Progenitor cell of endocrine pancreas (in vitro differentiated cells): ENCODE data around the gene HSF2BP. TPM values are rescaled to one million over a fixed set of nuclear protein-coding genes. Genes with fewer than 3 reads are reported as not detected.

ENCODE experiments used
- DNase-seq: peaks from one replicate; pipeline ENCODE4 v3.0.0; 2021; ENCODE audit warnings: low spot score; ENCODE audit not compliant: unreplicated experiment
- H3K27ac Mint-ChIP-seq: 2 replicates; pipeline ENCODE4 v1.8.0; 2021; ENCODE audit warnings: mild to moderate bottlenecking, moderate library complexity, mixed read lengths
- H3K27me3 Mint-ChIP-seq: 2 replicates; pipeline ENCODE4 v1.8.0; 2021; ENCODE audit warnings: mixed read lengths
- H3K36me3 Mint-ChIP-seq: 2 replicates; pipeline ENCODE4 v1.8.0; 2022; ENCODE audit warnings: mixed read lengths; ENCODE audit not compliant: insufficient read depth
- H3K4me1 Mint-ChIP-seq: 2 replicates; pipeline ENCODE4 v1.8.0; 2021; ENCODE audit warnings: low read depth, mixed read lengths
- H3K4me3 Mint-ChIP-seq: 2 replicates; pipeline ENCODE4 v1.8.0; 2021; ENCODE audit warnings: low read depth, mild to moderate bottlenecking, moderate library complexity, mixed read lengths
- H3K9me3 Mint-ChIP-seq: 2 replicates; pipeline ENCODE4 v1.8.0; 2021; ENCODE audit warnings: low read depth, mixed read lengths
- CTCF ChIP-seq: fragments of 200-600 bp; sonication (generic); IDR thresholded peaks from one replicate; pipeline ENCODE4 v1.5.0; 2021; ENCODE audit warnings: antibody characterized with exemption, mild to moderate bottlenecking; ENCODE audit not compliant: unreplicated experiment
- total RNA-seq: library from RNA; stranded (reverse); gene quantifications from 2 replicates; pipeline ENCODE4 v1.2.1, GENCODE V29; 2021

The HSF2BP gene
- total RNA-seq, 1 donor from 2014 or later, result 2.0 TPM

DNA sequence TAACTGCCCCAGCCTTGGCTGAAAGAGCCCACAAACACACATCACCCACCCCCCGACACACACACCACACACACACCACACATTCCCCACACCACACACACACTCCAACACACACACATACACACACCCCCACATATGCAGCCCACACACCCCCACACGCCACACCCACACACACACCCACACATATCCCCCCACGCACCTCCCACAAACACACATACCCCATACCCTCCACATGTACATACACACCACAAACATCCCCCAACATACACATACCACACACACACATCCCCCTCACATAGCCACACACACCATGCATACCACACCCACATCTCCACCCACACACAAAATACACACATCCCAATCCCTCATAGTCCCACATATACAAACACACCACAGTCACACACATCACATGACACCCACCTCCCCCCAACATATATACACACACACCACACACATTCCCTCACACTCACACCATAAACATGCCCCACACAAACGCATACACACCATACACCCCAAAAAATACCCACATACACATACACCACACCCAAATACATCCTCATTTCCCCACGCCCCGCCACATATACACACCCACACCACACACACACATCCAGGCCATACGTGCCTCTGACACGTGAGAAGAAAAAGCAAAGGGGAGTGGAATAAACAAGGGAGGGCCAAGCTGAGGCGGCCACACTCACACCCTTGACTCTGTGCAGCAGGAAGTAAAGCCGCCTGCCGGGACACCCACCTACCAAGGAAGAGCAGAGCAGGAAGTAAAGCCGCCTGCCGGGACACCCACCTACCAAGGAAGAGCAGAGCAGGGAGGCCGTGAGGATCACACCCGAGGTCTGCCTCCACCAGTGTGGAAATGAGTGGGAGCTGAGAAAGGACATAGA lies 53.7 kb downstream of the HSF2BP start:
- Mint-ChIP-seq H3K9me3 (peaks cover 11% of the 10 kb centered on the region), H3K27ac (no peak overlapping the region), H3K4me1 (peaks cover 2% of the 10 kb centered on the region), H3K4me3 (no peak overlapping the region), H3K27me3 (no peaks in the 10 kb centered on the region), H3K36me3 (peaks cover 2% of the 10 kb centered on the region)
- no peak for TF ChIP-seq CTCF
- DNase-seq, result no peak

DNA sequence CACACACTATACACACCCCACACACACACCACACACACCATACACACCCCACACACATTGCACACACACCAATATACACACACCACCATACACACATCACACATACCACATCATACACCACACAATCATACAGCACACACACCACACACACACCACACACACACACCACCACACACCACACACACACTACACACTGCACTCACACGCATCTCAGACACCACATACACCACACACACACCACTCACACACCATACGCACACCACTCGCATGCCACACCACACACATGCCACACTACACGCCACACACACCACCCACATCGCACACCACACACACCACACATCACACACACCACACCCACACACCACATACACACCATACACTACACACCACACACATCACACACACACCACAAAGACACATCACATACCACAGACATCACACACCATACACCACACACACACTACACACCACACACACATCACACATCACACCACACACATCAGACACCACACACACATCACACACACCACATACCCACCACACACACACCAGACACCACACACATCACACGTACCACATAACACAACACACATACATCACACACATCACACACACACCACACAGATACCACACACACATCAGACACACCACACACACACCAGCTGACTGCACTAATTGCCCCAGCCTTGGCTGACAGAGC lies 54.6 kb downstream of the HSF2BP start:
- H3K27ac Mint-ChIP-seq, result no peak overlapping the region
- TF ChIP-seq CTCF, result no peak
- H3K4me3 Mint-ChIP-seq, result no peak overlapping the region
- no peak for DNase-seq
- H3K36me3 Mint-ChIP-seq, result peaks cover 2% of the 10 kb centered on the region
- peaks cover 2% of the 10 kb centered on the region for H3K4me1 Mint-ChIP-seq
- H3K27me3 Mint-ChIP-seq, result no peaks in the 10 kb centered on the region
- peaks cover 11% of the 10 kb centered on the region for H3K9me3 Mint-ChIP-seq

DNA sequence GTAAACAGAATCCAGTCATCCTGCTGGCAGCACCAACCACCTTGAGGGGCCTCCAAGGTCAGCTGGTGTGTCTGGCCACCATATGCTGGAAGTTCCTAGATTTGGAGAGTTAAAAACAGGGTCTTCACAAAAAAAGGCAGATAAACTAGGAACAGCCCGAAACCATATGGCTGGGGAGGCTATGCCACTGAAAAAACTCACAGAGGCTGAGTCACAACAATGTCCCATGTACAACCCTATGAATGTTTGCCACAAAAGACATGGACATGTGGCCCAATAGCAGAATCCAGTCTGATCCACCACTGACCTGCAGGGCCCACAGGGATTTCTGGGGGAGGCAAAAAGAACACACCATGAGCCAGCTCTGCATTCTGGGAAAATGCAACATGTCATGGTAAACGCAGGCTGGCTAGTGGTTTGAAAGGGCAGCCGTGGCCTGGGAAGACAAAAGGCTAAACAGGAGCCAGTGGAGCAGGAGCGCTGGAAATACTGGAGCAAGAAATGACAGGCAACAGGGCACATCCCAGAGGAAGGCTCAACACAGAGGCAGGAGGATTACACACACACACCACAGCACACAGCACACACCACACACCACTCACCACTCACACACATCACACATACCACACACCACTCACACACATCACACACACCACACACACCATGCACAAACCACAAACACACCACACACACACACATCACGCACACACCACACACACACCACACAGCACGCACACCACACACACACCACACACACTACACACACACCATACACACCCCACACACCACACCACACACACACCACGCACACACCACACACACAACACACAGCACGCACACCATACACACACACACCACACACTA lies 55.4 kb downstream of the HSF2BP start:
- no peak for TF ChIP-seq CTCF
- Mint-ChIP-seq H3K27ac (no peak overlapping the region), H3K9me3 (peaks cover 11% of the 10 kb centered on the region), H3K4me3 (no peak overlapping the region), H3K4me1 (peaks cover 2% of the 10 kb centered on the region), H3K36me3 (peaks cover 2% of the 10 kb centered on the region), H3K27me3 (no peaks in the 10 kb centered on the region)
- no peak for DNase-seq

DNA sequence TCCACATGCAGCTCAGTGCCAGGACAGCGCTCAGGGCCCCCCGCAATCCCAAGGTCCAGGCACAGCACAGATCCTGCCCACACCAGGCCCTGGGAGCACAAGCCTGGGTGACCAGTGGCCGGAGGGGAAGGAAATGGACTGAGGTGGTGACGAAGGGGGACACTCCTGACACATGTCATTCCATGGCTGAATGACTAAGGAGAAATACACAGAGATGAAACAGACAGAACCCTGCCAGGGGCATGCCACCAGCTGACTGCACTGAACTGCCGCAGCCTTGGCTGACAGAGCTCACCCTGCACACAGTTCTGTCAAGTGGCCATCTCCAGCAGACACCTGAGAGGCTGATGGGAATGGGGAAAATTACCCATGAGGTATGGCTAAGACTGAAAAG lies 56.1 kb downstream of the HSF2BP start:
- Mint-ChIP-seq H3K4me3 (no peak overlapping the region), H3K27me3 (no peaks in the 10 kb centered on the region), H3K27ac (no peak overlapping the region), H3K36me3 (peaks cover 2% of the 10 kb centered on the region), H3K4me1 (peaks cover 2% of the 10 kb centered on the region), H3K9me3 (peaks cover 11% of the 10 kb centered on the region)
- TF ChIP-seq CTCF, result no peak
- no peak for DNase-seq
